HT-29 (cell line): ENCODE data around the gene NEDD8. TPM values are rescaled to one million over a fixed set of nuclear protein-coding genes. Genes with fewer than 3 reads are reported as not detected.

Experiments used
- DNase-seq: peaks from one replicate; pipeline ENCODE4 v3.0.0-alpha.2; 2015; ENCODE audit warnings: low spot score
- total RNA-seq: library from RNA; depleted of rRNA; stranded (reverse); fragments of >200 nt; shearing (Covaris generic); gene quantifications from 2 replicates; pipeline ENCODE4 v1.2.3, GENCODE V29; 2014; rRNA removed

NEDD8 gene
- 104 and 143 TPM in 2 replicates for total RNA-seq

- peak; percentile 88 for DNase-seq
Measured at GRCh38 chr14:24232121-24232644, at the start of gene NEDD8. Gene NEDD8 (minus strand): TSS chr14:24232367. CDS start chr14:24232267, 100 bp downstream.

GRCh38 chr14:24281636-24282035 is 49.5 kb upstream of the NEDD8 start:
- no peak for DNase-seq

- no peak for DNase-seq
Measured at GRCh38 chr14:24280797-24281460, 48.8 kb upstream of the NEDD8 start.

GRCh38 chr14:24279301-24280186 is 47.4 kb upstream of the NEDD8 start:
- no peak for DNase-seq

- DNase-seq, result no peak
Measured at GRCh38 chr14:24278424-24278823, 46.3 kb upstream of the NEDD8 start.

- DNase-seq, result no peak
Measured at GRCh38 chr14:24277606-24278321, 45.6 kb upstream of the NEDD8 start.

GRCh38 chr14:24277071-24277470 is 44.9 kb upstream of the NEDD8 start:
- no peak for DNase-seq

GRCh38 chr14:24274101-24274543 is 42.0 kb upstream of the NEDD8 start:
- no peak for DNase-seq

- DNase-seq, result no peak
Measured at GRCh38 chr14:24273422-24273998, 41.3 kb upstream of the NEDD8 start.

GRCh38 chr14:24272467-24272866 is 40.3 kb upstream of the NEDD8 start:
- no peak for DNase-seq

GRCh38 chr14:24271834-24272263 is 39.7 kb upstream of the NEDD8 start:
- no peak for DNase-seq

- DNase-seq, result peak; percentile 82
Measured at GRCh38 chr14:24271134-24271833, 39.1 kb upstream of the NEDD8 start, which contains the start of gene RABGGTA. Gene RABGGTA (minus strand): TSS chr14:24271597. CDS start chr14:24271115, 482 bp downstream.

- DNase-seq, result no peak
Measured at GRCh38 chr14:24270537-24271133, 38.5 kb upstream of the NEDD8 start.

GRCh38 chr14:24269910-24270536 is 37.9 kb upstream of the NEDD8 start:
- DNase-seq, result no peak

GRCh38 chr14:24269368-24269767 is 37.2 kb upstream of the NEDD8 start:
- DNase-seq, result no peak

- DNase-seq, result no peak
Measured at GRCh38 chr14:24268225-24268624, 36.1 kb upstream of the NEDD8 start.

- DNase-seq, result no peak
Measured at GRCh38 chr14:24267516-24267915, 35.3 kb upstream of the NEDD8 start.

- DNase-seq, result no peak
Measured at GRCh38 chr14:24266344-24267244, 34.4 kb upstream of the NEDD8 start.

GRCh38 chr14:24264298-24264697 is 32.1 kb upstream of the NEDD8 start:
- no peak for DNase-seq
